ENCODE results near the gene PPARG.

PPARG gene

GRCh38 chr3:12312010-12312409, 23.1 kb downstream of the PPARG start:
- no peak for DNase-seq (ENCODE audit: low spot score)

DNA sequence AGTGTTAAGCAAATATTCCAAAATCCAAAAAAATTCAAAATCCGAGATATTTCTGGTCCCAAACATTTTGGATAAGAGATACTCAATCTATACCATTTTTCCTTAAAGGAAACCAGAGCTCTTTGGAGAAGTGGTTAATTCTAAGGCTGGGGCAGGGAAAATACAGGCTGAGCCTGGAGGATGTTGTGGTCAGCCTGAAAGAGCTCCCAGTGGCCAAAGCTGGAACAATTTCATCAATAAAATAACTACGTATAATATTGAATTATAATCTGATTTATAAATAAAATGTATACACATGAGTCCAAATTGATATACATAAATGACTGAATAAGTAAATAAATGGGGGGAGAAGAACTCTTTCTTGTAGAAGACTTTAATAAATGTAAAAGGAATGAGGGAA, 24.6 kb downstream of the PPARG start:
- no peak for DNase-seq (ENCODE audit: low spot score)

DNA sequence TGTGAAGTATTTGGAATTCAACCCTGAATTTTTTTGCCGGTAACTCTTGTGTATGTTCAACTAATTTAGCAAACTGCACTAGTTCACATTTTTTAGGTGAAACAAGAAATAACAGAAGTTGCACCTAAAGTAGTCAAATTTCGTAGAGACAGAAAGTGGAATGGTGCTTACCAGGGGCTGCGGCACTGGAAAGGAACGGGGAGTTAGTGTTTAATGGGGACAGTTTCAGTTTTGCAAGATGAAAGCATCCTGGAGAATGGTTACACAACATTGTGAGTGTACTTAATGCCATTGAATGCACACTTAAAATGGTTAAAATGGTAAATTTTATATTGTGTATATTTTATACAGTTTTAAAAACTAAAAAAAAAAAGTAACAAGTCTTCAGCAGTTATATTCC, 27.4 kb downstream of the PPARG start:
- no peak for DNase-seq (ENCODE audit: low spot score)

DNA sequence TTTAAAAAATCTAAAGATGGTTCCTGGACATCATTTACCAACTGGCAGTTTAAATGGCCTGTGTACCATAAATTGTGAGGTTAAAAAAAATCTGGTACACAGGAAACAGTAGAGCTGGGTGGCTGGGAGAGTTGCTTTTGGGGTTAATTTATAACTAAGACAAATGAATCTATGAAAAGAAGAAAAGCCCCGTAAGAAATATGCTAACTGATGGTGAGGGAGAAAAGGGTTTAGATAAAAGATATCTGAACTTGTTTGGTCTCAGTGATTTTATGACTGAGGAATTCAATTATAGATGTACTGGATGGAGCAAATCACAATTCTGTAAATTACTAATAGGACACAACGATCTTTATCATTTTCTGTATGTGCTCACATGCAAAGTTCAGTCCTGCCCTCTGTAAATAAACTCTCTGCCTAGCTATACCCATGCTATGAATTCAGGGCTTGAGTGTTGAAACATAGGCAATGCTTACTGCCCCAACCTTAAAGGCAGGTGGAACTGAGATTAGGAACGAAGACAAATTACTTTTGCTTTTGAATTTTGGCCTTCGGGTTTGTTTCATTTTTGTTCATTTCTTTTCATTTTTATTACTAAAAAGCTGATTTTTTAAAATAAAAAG, 28.0 kb downstream of the PPARG start:
- no peak for DNase-seq (ENCODE audit: low spot score)

GRCh38 chr3:12317914-12318313, 29.0 kb downstream of the PPARG start:
- no peak for DNase-seq (ENCODE audit: low spot score)

GRCh38 chr3:12318758-12319621, 30.1 kb downstream of the PPARG start:
- DNase-seq (ENCODE audit: low spot score) = no peak

GRCh38 chr3:12321015-12321414, 32.1 kb downstream of the PPARG start:
- DNase-seq (ENCODE audit: low spot score) = no peak

DNA sequence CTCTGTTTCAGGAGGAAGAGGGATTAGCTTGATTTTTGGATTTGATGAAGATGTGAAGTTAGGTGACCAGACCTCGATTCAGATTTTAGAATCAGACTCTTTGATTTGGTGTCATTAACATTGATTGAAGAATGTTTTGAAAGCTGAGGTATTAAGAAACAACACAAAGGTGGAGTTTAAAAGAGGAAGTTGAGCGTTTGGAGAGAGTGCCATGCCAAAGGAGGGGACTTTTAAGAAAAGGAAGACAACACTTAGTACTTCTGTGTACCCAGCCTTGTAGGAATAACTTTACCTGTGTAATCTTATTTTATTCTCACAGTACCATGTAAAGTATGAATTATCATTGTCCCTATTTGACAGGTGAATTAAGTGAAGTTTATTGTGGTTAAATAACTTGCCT, 34.4 kb downstream of the PPARG start:
- DNase-seq (ENCODE audit: low spot score) = no peak

- no peak for DNase-seq (ENCODE audit: low spot score)
Observed at GRCh38 chr3:12325586-12326515, 37.0 kb downstream of the PPARG start.

- no peak for DNase-seq (ENCODE audit: low spot score)
Observed at GRCh38 chr3:12327021-12327420, 38.2 kb downstream of the PPARG start.

DNA sequence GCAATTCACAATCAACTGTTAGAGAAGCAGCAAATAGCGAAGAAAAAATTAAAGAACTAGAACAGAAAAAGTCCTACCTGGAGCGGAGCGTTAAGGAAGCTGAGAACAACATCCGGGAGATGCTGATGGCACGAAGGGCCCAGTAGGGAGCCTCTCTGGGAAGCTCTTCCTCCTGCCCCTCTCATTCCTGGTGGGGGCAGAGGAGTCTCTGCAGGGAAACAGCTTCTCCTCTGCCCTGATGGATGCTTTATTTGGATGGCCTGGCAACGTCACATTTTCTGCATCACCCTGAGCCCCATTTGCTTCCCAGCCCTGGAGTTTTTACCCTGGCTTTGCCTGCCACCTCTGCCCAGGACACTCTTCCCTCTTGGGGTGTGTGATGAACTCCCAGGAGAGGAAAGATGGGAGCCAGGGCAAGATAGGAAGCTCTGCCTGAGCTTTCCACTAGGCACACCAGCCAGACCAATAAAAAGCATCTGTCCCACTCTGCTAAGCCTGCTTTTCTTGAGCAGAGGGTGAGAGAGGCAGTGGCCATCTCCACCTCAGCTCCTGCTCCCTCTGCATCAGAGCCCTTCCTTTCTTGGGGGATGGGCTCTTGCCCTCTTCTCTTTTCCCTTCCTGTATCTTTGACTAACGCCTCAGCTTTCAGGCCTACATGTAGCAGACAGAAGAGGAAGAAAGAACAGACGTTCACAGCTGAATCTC, 39.4 kb downstream of the PPARG start:
- DNase-seq (ENCODE audit: low spot score) = no peak

GRCh38 chr3:12328837-12329462, 40.1 kb downstream of the PPARG start:
- DNase-seq (ENCODE audit: low spot score) = no peak

DNA sequence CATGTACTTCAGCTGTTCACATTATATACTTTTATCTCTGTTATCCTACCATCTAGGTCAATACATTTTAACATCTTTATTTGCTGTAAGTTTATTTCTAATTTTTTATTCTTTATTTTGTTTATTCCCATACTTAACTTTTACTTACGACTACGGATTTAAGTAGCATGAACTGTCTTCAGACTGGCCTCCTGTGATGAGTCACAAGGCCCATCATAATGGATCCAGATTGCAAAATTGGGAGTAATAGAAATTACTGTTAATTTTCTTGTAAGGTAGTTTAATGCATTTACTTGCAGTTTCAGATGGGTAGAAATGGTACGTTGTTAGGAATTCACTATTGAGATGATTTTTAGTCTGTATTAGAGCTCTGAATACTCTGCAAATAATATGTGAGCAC, 45.9 kb downstream of the PPARG start:
- no peak for DNase-seq (ENCODE audit: low spot score)

DNA sequence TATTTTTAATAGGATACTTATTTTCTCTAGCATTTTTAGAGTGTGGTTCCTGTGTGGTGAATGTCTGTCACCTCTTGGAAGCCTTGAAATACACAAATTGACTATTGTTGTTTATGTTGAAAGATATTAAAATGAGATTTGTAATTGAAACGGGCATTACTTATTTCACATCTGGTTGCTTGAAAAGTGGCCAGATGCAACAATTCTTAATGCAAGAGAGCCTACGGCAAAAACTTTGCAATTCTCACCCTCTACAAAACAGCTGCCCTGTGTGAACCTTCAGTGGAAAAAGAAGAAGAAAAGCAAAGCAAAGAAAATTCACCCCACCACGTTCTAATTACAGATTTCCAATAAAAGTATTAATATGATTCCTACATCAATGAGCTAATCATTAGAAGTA, 46.6 kb downstream of the PPARG start:
- DNase-seq (ENCODE audit: low spot score) = no peak

GRCh38 chr3:12336099-12336498, 47.2 kb downstream of the PPARG start:
- DNase-seq (ENCODE audit: low spot score) = no peak

DNA sequence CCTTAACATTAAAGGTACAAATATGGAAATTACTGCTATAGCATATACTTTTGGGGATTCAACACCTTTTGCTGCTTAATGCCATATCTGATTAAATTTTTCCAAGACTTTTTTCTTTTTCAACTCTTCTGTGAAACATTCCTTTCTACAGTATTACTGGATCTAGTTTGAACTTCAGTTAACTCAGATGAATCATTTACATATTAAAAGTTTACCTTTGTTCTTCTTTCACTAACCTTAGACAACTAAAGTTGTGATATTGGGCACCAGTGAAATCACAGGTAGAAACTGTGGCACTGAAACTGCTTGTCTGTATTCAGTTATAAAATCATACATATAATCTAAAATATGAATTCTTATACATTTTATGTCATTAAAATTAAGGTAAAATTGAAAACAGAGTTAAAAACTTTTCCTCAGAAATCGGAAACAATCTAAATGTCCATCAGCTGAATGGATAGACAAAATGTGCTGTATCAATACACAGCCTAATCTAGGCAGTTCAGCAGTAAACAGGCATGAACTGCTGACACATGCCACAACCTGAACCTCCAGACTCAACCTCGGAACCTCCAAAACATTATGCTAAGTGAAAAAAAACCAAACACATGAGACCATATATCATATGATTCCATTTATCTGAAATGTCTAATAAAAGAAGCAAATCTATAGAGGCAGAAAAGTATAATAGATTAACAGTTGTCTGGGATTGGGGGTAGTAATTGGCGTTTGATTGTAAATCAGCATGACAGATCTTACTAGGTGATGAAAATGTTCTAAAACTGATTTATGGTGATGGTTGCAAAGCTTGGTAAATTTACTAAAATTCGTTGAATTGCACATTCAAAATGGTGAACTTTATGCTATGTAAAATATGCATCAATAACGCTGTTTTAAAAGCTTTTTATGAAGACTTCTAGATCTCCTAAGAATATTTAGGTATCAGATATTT, 50.0 kb downstream of the PPARG start:
- no peak for DNase-seq (ENCODE audit: low spot score)

- no peak for DNase-seq (ENCODE audit: low spot score)
Observed at GRCh38 chr3:12339701-12340480, 51.0 kb downstream of the PPARG start.

- no peak for DNase-seq (ENCODE audit: low spot score)
Observed at GRCh38 chr3:12340506-12340905, 51.6 kb downstream of the PPARG start.

DNA sequence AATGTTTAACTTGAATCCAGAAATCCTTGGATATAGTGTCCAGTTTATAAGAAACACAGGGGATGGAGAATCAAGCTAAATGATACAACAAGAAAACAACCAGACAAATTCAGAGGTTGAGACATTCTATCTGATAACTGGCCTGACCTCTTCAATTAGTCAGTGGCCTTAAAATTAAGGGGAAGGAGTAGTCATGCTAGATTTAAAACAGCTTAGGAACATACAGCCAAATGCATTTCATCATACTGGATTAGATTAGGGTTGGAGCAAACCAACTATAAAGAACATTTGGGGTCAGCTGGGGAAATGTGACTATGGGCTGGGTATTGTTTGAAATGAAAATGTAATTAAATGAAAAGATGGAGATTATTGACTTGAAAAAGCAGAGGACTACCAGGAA, 53.3 kb downstream of the PPARG start:
- DNase-seq (ENCODE audit: low spot score) = no peak

Measured in GM03348 (cell line).